ENCODE measurements around the gene PLIN5. TPM values are rescaled to one million over a fixed set of nuclear protein-coding genes. Genes with fewer than 3 reads are reported as not detected.
"Not testable (repeated sequence)": the region's sequence is repeated elsewhere in the genome, so short reads cannot be mapped to it uniquely, and the experiment has no call there.

PLIN5 gene
- total and polyA plus RNA-seq, 4 experiments from 2014 or later: 0.28 to 2.2 (median 1.4) TPM; not detected in 1

GRCh38 chr19:4550018-4550417 is 15.0 kb upstream of the PLIN5 start:
- Histone ChIP-seq H3K9me3 (ENCODE audit: control insufficient read depth in 1 of 2, low read length in 2 of 2) (no peaks in the 10 kb centered on the region), H3K4me3 (ENCODE audit: low read length in 2 of 2) (no peak overlapping the region), H3K36me3 (ENCODE audit: insufficient read depth, low read length) (no peaks in the 10 kb centered on the region), H3K4me1 (ENCODE audit: insufficient read depth, low read length) (no peaks in the 10 kb centered on the region), H3K27me3 (ENCODE audit: insufficient read depth, low read length) (no peaks in the 10 kb centered on the region), H3K27ac (ENCODE audit: low read depth, low read length) (no peak overlapping the region)
- POLR2A ChIA-PET (ENCODE audit: partially characterized antibody): no interaction called here
- CTCF ChIA-PET (ENCODE audit: partially characterized antibody): no interaction called here
- Mint-ChIP-seq H3K27ac (no peak overlapping the region), H3K36me3 (no peaks in the 10 kb centered on the region), H3K27me3 (peaks cover 7 to 9% of the 10 kb centered on the region in 2 donors), H3K9me3 (peaks cover 0 to 3% (median 0%) of the 10 kb centered on the region in 8 donors), H3K4me1 (peaks cover 0 to 5% (median 1%) of the 10 kb centered on the region in 4 donors), H3K4me3 (no peak overlapping the region)
- intact Hi-C loops (cut with micrococcal nuclease): no loop called here
- no peak for DNase-seq

- peaks cover 0 to 3% (median 0%) of the 10 kb centered on the region in 8 donors for H3K9me3 Mint-ChIP-seq
- H3K4me3 Mint-ChIP-seq: no peak overlapping the region
- no peak overlapping the region for H3K27ac Mint-ChIP-seq
- no peak overlapping the region for H3K27ac ChIP-seq (ENCODE audit: low read depth, low read length)
- intact Hi-C loops (cut with micrococcal nuclease): no loop called here
- H3K4me1 ChIP-seq (ENCODE audit: insufficient read depth, low read length): no peaks in the 10 kb centered on the region
- H3K9me3 ChIP-seq (ENCODE audit: control insufficient read depth in 1 of 2, low read length in 2 of 2): no peaks in the 10 kb centered on the region
- H3K27me3 ChIP-seq (ENCODE audit: insufficient read depth, low read length): no peaks in the 10 kb centered on the region
- ChIA-PET POLR2A (ENCODE audit: partially characterized antibody) (no interaction called here), CTCF (ENCODE audit: partially characterized antibody) (no interaction called here)
- peaks cover 0 to 5% (median 1%) of the 10 kb centered on the region in 4 donors for H3K4me1 Mint-ChIP-seq
- no peaks in the 10 kb centered on the region for H3K36me3 Mint-ChIP-seq
- H3K27me3 Mint-ChIP-seq: peaks cover 7 to 9% of the 10 kb centered on the region in 2 donors
- H3K36me3 ChIP-seq (ENCODE audit: insufficient read depth, low read length): no peaks in the 10 kb centered on the region
- DNase-seq: no peak
- H3K4me3 ChIP-seq (ENCODE audit: low read length in 2 of 2): no peak overlapping the region
These were observed 13.2 kb upstream of the PLIN5 start for GRCh38 chr19:4548238-4548584.

- Mint-ChIP-seq H3K27ac (no peak overlapping the region), H3K36me3 (no peaks in the 10 kb centered on the region), H3K4me1 (no peaks in the 10 kb centered on the region), H3K27me3 (peaks cover 4 to 7% of the 10 kb centered on the region in 2 donors), H3K4me3 (no peak overlapping the region), H3K9me3 (peaks cover 0 to 2% (median 0%) of the 10 kb centered on the region in 8 donors)
- POLR2A ChIA-PET (ENCODE audit: partially characterized antibody): no interaction called here
- H3K4me3 ChIP-seq (ENCODE audit: low read length in 2 of 2): no peak overlapping the region
- CTCF ChIA-PET (ENCODE audit: partially characterized antibody): interaction anchor here (1.2 to 1.3 kb wide), 2 partner anchors 24 to 89 kb away, joined by 3 read pairs; no protein-coding TSS in a partner anchor
- H3K4me1 ChIP-seq (ENCODE audit: insufficient read depth, low read length): no peaks in the 10 kb centered on the region
- H3K27ac ChIP-seq (ENCODE audit: low read depth, low read length): no peak overlapping the region
- no peaks in the 10 kb centered on the region for H3K9me3 ChIP-seq (ENCODE audit: control insufficient read depth in 1 of 2, low read length in 2 of 2)
- H3K27me3 ChIP-seq (ENCODE audit: insufficient read depth, low read length): no peaks in the 10 kb centered on the region
- no peaks in the 10 kb centered on the region for H3K36me3 ChIP-seq (ENCODE audit: insufficient read depth, low read length)
- intact Hi-C loops (cut with micrococcal nuclease): no loop called here
- no peak for DNase-seq
These were observed 12.5 kb upstream of the PLIN5 start for GRCh38 chr19:4547303-4548237.

GRCh38 chr19:4543842-4544647 is 9.0 kb upstream of the PLIN5 start:
- Mint-ChIP-seq H3K4me1 (peaks cover 2 to 8% (median 4%) of the 10 kb centered on the region in 4 donors), H3K36me3 (no peaks in the 10 kb centered on the region), H3K9me3 (peaks cover 0 to 13% (median 4%) of the 10 kb centered on the region in 8 donors), H3K27ac (no peak overlapping the region), H3K4me3 (no peak overlapping the region), H3K27me3 (peaks cover 1 to 4% of the 10 kb centered on the region in 2 donors)
- Histone ChIP-seq H3K4me3 (ENCODE audit: low read length in 2 of 2) (no peak overlapping the region), H3K27ac (ENCODE audit: low read depth, low read length) (no peak overlapping the region), H3K36me3 (ENCODE audit: insufficient read depth, low read length) (no peaks in the 10 kb centered on the region), H3K27me3 (ENCODE audit: insufficient read depth, low read length) (no peaks in the 10 kb centered on the region), H3K4me1 (ENCODE audit: insufficient read depth, low read length) (no peaks in the 10 kb centered on the region), H3K9me3 (ENCODE audit: control insufficient read depth in 1 of 2, low read length in 2 of 2) (no peaks in the 10 kb centered on the region)
- intact Hi-C loops (cut with micrococcal nuclease): no loop called here
- ChIA-PET CTCF (ENCODE audit: partially characterized antibody) (no interaction called here), POLR2A (ENCODE audit: partially characterized antibody) (no interaction called here)
- no peak for DNase-seq

- CTCF ChIA-PET (ENCODE audit: partially characterized antibody): no interaction called here
- Histone ChIP-seq H3K9me3 (ENCODE audit: control insufficient read depth in 1 of 2, low read length in 2 of 2) (no peaks in the 10 kb centered on the region), H3K4me1 (ENCODE audit: insufficient read depth, low read length) (no peaks in the 10 kb centered on the region), H3K27me3 (ENCODE audit: insufficient read depth, low read length) (no peaks in the 10 kb centered on the region), H3K27ac (ENCODE audit: low read depth, low read length) (no peak overlapping the region), H3K4me3 (ENCODE audit: low read length in 2 of 2) (no peak overlapping the region), H3K36me3 (ENCODE audit: insufficient read depth, low read length) (no peaks in the 10 kb centered on the region)
- POLR2A ChIA-PET (ENCODE audit: partially characterized antibody): no interaction called here
- Mint-ChIP-seq H3K36me3 (no peaks in the 10 kb centered on the region), H3K4me1 (peaks cover 2 to 8% (median 4%) of the 10 kb centered on the region in 4 donors), H3K9me3 (peaks cover 0 to 13% (median 4%) of the 10 kb centered on the region in 8 donors), H3K27ac (no peak overlapping the region), H3K27me3 (peaks cover 0 to 4% of the 10 kb centered on the region in 2 donors), H3K4me3 (no peak overlapping the region)
- intact Hi-C loops (cut with micrococcal nuclease): no loop called here
- DNase-seq: no peak
These were observed 8.1 kb upstream of the PLIN5 start for GRCh38 chr19:4542896-4543841.

- H3K4me1 Mint-ChIP-seq; H3K36me3 ChIP-seq (ENCODE audit: insufficient read depth, low read length); H3K36me3 Mint-ChIP-seq; intact Hi-C loops (cut with micrococcal nuclease); H3K27ac Mint-ChIP-seq; H3K4me3 ChIP-seq (ENCODE audit: low read length in 2 of 2); POLR2A ChIA-PET (ENCODE audit: partially characterized antibody); H3K4me3 Mint-ChIP-seq; H3K27me3 ChIP-seq (ENCODE audit: insufficient read depth, low read length); H3K9me3 ChIP-seq (ENCODE audit: control insufficient read depth in 1 of 2, low read length in 2 of 2); H3K4me1 ChIP-seq (ENCODE audit: insufficient read depth, low read length); DNase-seq; H3K27ac ChIP-seq (ENCODE audit: low read depth, low read length); H3K27me3 Mint-ChIP-seq: not testable (repeated sequence)
- CTCF ChIA-PET (ENCODE audit: partially characterized antibody): interaction anchor here (1.7 kb wide), 1 partner anchor 15 kb away, joined by 3 read pairs; no protein-coding TSS in a partner anchor
- H3K9me3 Mint-ChIP-seq: peaks cover 0 to 13% (median 5%) of the 10 kb centered on the region in 8 donors
These were observed 6.8 kb upstream of the PLIN5 start for GRCh38 chr19:4541806-4542145.
